Upper lobe of left lung (tissue), 6 donors: ENCODE data around the gene RIIAD1. TPM values are rescaled to one million over a fixed set of nuclear protein-coding genes. Genes with fewer than 3 reads are reported as not detected.
A peak's percentile ranks its signal among the peaks of the same experiment; 100 is the strongest.

Experiments
- ATAC-seq, 2 donors: fragments of 200-7000 bp; cut with Tn5 transposase; one replicate each; pipeline ENCODE4 v1.9.1; 2022; ENCODE audit warnings: mild to moderate bottlenecking in 2 of 2, moderate library complexity in 2 of 2; ENCODE audit not compliant: low FRiP score in 2 of 2
- DNase-seq, 2 donors: peaks; one replicate each; pipeline ENCODE4 v3.0.0-alpha.2; 2019 to 2020
- H3K27ac ChIP-seq, 4 donors: fragments of 200-600 bp; sonication (generic); one replicate each; pipeline ENCODE4 v1.5.1; 2016 to 2019
- H3K27me3 ChIP-seq, 4 donors: fragments of 200-600 bp; sonication (generic); one replicate each; pipeline ENCODE4 v1.5.1; 2017 to 2019
- H3K36me3 ChIP-seq, 4 donors: fragments of 200-600 bp; sonication (generic); one replicate each; pipeline ENCODE4 v1.5.1; 2016 to 2019
- H3K4me1 ChIP-seq, 4 donors: fragments of 200-600 bp; sonication (generic); one replicate each; pipeline ENCODE4 v1.5.1; 2018 to 2019
- H3K4me3 ChIP-seq, 4 donors: fragments of 200-600 bp; sonication (generic); one replicate each; pipeline ENCODE4 v1.5.1; 2017 to 2019; ENCODE audit warnings: mild to moderate bottlenecking in 2 of 4, moderate library complexity in 1 of 4
- H3K9me3 ChIP-seq, 4 donors: fragments of 200-600 bp; sonication (generic); one replicate each; pipeline ENCODE4 v1.5.1; 2018 to 2019
- CTCF ChIP-seq, 6 experiments: fragments of 450-650 bp in 4 of 6; fragments of 200-600 bp in 2 of 6; sonication (generic) in 2 of 6; IDR thresholded peaks; one replicate each; pipeline ENCODE4 v1.5.1; 2016 to 2019; ENCODE audit warnings: antibody characterized with exemption in 6 of 6
- EP300 ChIP-seq, 4 donors: sonication (generic); formaldehyde crosslinking; IDR thresholded peaks; one replicate each; pipeline ENCODE4 v1.5.1; 2017; ENCODE audit warnings: antibody characterized with exemption in 4 of 4, control low read depth in 2 of 4
- POLR2A ChIP-seq, 4 donors: fragments of 450-650 bp; IDR thresholded peaks; one replicate each; pipeline ENCODE4 v1.5.1; 2016 to 2017; ENCODE audit warnings: antibody characterized with exemption in 4 of 4, mild to moderate bottlenecking in 2 of 4
- POLR2AphosphoS5 ChIP-seq, 2 donors: sonication (generic); formaldehyde crosslinking; IDR thresholded peaks; one replicate each; pipeline ENCODE4 v1.5.1; 2017; ENCODE audit warnings: antibody characterized with exemption in 2 of 2
- WGBS, 2 donors: methylation state at CpG; one replicate each; pipeline ENCODE4 v1.1.5; 2017 to 2018; 5-methylcytosine and 5-hydroxymethylcytosine counted together
- total RNA-seq, 6 donors: library from RNA; depleted of rRNA in 4 of 6; stranded (reverse); fragments of >200 nt in 4 of 6; gene quantifications; one replicate each; pipeline versions ENCODE4 v1.1.0 to v1.2.1, GENCODE V29; 2016 to 2021
- donor health status: DM: no; HTN: no; CAD: no; lungs with moderate emphysema.
- donor health status: DM: no; HTN: yes; CAD: no; lungs with severe emphysema.

RIIAD1 gene
- total RNA-seq, result 10 to 100 TPM in 1 of 6 donors, 1 to 10 TPM in 3, not detected in 2; 2.5 to 20.7 (median 6.3) TPM

GRCh38 chr1:151720974-151721787 is at the start of gene RIIAD1:
TSS of gene RIIAD1 (plus strand) at chr1:151721522. CDS start at chr1:151721537, 15 bp downstream.
- H3K9me3 ChIP-seq, result no peaks in the 10 kb centered on the region
- peak within 1 kb of the TSS; percentile 12 to 59 (median 52) for H3K4me3 ChIP-seq
- H3K36me3 ChIP-seq, result no peaks in the 10 kb centered on the region
- H3K4me1 ChIP-seq, result peaks cover 21 to 45% (median 27%) of the 10 kb centered on the region in 4 donors
- ATAC-seq (peak; percentile 42 to 91), DNase-seq (peak; percentile 31 to 90)
- no peak for TF ChIP-seq CTCF (IDR thresholded peaks at IDR 0.05)
- no peak for TF ChIP-seq POLR2AphosphoS5 (IDR thresholded peaks at IDR 0.05)
- no peak for TF ChIP-seq EP300 (IDR thresholded peaks at IDR 0.05)
- TF ChIP-seq POLR2A (IDR thresholded peaks at IDR 0.05), result no peak
- H3K27me3 ChIP-seq, result peaks cover 0 to 9% (median 4%) of the 10 kb centered on the region in 4 donors
- peak within 1 kb of the TSS; percentile 62 to 70 (median 64) for H3K27ac ChIP-seq
- WGBS, 2 donors, result 5% methylated on average over 21 to 24 of the region's 44 CpGs

GRCh38 chr1:151673407-151673806 is 47.9 kb upstream of the RIIAD1 start:
- ATAC-seq, result no peak
- no peak for DNase-seq
- Histone ChIP-seq H3K27me3 (no peaks in the 10 kb centered on the region), H3K9me3 (no peaks in the 10 kb centered on the region), H3K4me3 (no peak overlapping the region), H3K27ac (no peak overlapping the region), H3K36me3 (peaks cover 0 to 41% (median 0%) of the 10 kb centered on the region in 4 donors), H3K4me1 (no peaks in the 10 kb centered on the region)
- WGBS, 2 donors, result 78 to 90% methylated on average over 1 of the region's 1 CpG
- TF ChIP-seq POLR2AphosphoS5 (IDR thresholded peaks at IDR 0.05) (no peak), CTCF (IDR thresholded peaks at IDR 0.05) (no peak), POLR2A (IDR thresholded peaks at IDR 0.05) (no peak)

- no peaks in the 10 kb centered on the region for H3K9me3 ChIP-seq
- H3K4me1 ChIP-seq, result peaks cover 0 to 5% (median 2%) of the 10 kb centered on the region in 4 donors
- peaks cover 1 to 35% (median 15%) of the 10 kb centered on the region in 4 donors for H3K36me3 ChIP-seq
- H3K4me3 ChIP-seq, result no peak overlapping the region
- TF ChIP-seq CTCF (IDR thresholded peaks at IDR 0.05), result no peak
- TF ChIP-seq EP300 (IDR thresholded peaks at IDR 0.05), result no peak
- TF ChIP-seq POLR2AphosphoS5 (IDR thresholded peaks at IDR 0.05), result no peak
- TF ChIP-seq POLR2A (IDR thresholded peaks at IDR 0.05), result no peak
- ATAC-seq (no peak), DNase-seq (no peak)
- no peak overlapping the region for H3K27ac ChIP-seq
- WGBS, 2 donors, result 90 to 92% methylated on average over 4 of the region's 4 CpGs
- no peaks in the 10 kb centered on the region for H3K27me3 ChIP-seq
These were observed 40.9 kb upstream of the RIIAD1 start for GRCh38 chr1:151680391-151680790.

GRCh38 chr1:151680826-151681225 is 40.5 kb upstream of the RIIAD1 start:
- no peak overlapping the region for H3K4me3 ChIP-seq

More at GRCh38 chr1:151680826-151681225, 40.5 kb upstream of the RIIAD1 start:
- peaks cover 3 to 39% (median 17%) of the 10 kb centered on the region in 4 donors for H3K36me3 ChIP-seq
- no peaks in the 10 kb centered on the region for H3K9me3 ChIP-seq
- H3K4me1 ChIP-seq, result peaks cover 0 to 5% (median 2%) of the 10 kb centered on the region in 4 donors
- TF ChIP-seq POLR2AphosphoS5 (IDR thresholded peaks at IDR 0.05) (no peak), EP300 (IDR thresholded peaks at IDR 0.05) (no peak), POLR2A (IDR thresholded peaks at IDR 0.05) (no peak), CTCF (IDR thresholded peaks at IDR 0.05) (no peak)
- no peak overlapping the region for H3K27ac ChIP-seq
- H3K27me3 ChIP-seq, result no peaks in the 10 kb centered on the region
- 26 to 37% methylated on average over 3 of the region's 3 CpGs for WGBS, 2 donors
- no peak for DNase-seq
- no peak for ATAC-seq
